NCI-H146 (cell line): ENCODE measurements around the gene BICD1.
A peak's percentile ranks its signal among the peaks of the same experiment; 100 is the strongest.

Experiments
- DNase-seq: peaks from one replicate; lab custom pipeline; 2025; lab: John Stamatoyannopoulos, UW

Gene BICD1

DNA sequence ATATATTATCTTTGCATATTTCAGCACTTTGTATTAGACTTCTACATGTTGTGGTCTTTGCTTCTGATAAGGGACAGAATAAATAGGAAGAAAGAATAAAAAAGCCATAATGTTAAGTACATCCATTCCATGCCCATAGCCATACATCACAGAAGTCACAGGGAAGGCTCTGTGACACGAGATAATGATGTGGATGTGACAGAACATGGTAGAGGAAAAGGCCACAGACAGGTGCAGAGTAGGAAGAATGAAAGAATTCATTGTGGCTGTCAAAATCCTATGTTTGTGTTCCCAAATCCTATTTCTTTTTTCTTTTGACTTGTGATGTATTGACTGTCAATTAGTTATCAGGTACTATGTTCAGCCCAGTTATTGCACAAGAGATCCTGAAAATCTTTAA lies 38.4 kb downstream of the BICD1 start:
- DNase-seq = no peak

- no peak for DNase-seq
Measured at GRCh38 chr12:32146074-32146873, 39.6 kb downstream of the BICD1 start.

- no peak for DNase-seq
Measured at GRCh38 chr12:32148372-32148771, 41.7 kb downstream of the BICD1 start.

- DNase-seq = no peak
Measured at GRCh38 chr12:32149489-32149888, 42.8 kb downstream of the BICD1 start.

- no peak for DNase-seq
Measured at GRCh38 chr12:32151086-32151485, 44.4 kb downstream of the BICD1 start.

DNA sequence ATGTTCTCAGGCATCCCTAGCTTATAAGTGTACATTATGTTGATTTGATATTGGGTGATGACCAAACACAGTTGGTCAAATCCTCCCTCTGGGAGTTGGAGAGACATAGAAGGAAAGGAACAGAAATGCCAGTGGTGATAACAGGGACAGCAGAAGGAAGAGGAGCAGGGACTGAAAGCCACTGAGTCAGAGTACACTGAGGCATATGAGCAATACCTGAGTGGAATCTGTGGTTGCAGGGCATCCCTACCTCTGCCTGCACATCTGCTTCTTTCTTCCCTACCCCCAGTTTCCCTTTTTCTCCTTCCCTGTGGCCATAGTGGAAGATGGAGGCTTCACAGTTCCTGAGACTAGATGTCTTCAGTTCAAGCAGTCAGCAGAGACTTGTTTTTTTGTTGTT lies 44.9 kb downstream of the BICD1 start:
- DNase-seq = no peak

DNA sequence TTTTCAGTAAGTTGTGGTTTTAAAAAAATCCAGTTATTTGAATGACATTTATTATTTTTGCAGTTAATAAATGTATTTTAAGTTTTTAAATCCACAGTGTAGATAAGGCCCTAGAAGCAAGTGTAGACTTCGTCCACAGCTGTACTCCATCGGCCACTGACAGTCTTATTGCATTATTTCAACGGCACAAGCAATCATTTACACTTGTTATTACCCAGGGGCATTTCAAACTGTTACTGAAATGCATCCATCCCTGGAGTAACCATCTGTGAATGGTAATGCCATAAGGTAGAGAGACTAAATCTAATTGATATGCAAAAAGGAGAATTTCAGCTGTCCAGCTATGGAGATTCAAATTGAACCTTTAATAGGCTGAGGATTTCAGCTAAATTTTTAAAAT lies 48.4 kb downstream of the BICD1 start:
- no peak for DNase-seq

GRCh38 chr12:32155961-32156529 lies 49.4 kb downstream of the BICD1 start:
- peak; percentile 70 for DNase-seq

GRCh38 chr12:32158525-32158924 lies 51.9 kb downstream of the BICD1 start:
- no peak for DNase-seq

DNA sequence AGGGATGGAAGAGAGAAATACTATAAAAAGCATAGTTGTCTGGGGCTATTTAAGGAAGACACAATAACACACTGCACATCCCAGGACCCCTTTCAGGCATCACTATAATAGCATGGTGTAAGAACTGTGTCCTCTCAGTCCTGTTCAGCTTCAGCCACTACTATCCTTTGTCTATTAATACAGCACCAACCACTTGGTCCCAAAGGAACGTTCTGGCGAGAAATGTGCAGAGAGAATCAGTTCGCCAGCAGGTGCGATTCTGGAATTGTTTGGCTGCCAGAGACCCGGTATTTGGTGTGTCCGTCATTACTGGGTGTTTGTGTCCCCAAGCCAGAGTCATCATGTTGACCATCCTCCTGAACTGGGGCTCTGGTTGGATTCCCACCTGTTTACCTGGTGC lies 52.7 kb downstream of the BICD1 start:
- no peak for DNase-seq

- no peak for DNase-seq
Measured at GRCh38 chr12:32159925-32160324, 53.3 kb downstream of the BICD1 start.

GRCh38 chr12:32161058-32161457 lies 54.4 kb downstream of the BICD1 start:
- peak; percentile 8 for DNase-seq

GRCh38 chr12:32163596-32163995 lies 56.9 kb downstream of the BICD1 start:
- no peak for DNase-seq

- no peak for DNase-seq
Measured at GRCh38 chr12:32166510-32166909, 59.9 kb downstream of the BICD1 start.

DNA sequence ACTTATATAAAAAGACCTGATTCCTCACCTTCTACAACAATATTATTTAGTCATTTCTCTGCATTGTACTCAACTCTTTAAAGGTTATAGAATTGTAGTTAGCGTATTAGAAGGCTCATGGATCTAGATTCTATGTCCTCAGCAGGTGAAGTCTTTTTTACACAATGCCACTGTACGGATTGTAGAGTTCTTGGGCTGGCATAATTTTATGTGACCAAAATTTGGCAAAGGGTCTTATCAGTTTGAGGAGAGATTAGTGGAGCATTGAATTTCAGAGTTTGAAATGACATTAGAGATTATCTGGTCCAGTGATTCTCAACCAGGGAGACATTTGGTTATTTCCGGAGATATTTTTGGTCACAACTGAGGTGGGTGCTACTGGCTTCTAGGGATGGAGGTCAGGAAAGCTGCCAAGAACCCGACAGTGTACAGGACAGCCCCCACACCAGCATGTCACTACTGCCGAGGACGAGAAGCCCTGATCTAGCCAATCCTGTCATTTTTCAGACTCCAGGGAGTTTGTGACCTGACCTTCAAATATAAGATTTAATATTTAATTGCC lies 63.9 kb downstream of the BICD1 start:
- no peak for DNase-seq

DNA sequence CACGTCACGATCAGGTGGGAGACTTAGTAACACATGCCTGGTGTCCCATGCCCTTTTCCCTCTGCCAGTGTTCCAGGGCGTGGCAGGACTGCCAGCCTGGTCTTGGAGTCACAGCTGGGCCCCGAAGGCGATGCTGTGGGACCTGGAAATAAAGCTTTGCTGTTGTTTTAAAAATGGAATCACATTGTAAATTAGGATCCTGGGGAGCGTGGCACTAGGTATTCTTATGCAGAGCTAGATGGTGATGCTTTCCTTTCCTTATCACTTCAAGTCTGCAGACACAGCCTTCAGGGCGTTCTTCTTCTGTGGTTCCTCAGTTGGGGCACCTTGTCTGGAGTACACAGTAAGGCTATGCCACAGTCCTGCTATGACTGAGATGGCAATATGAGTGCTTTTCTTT lies 64.6 kb downstream of the BICD1 start:
- no peak for DNase-seq

- no peak for DNase-seq
Measured at GRCh38 chr12:32176606-32177005, 70.0 kb downstream of the BICD1 start.

DNA sequence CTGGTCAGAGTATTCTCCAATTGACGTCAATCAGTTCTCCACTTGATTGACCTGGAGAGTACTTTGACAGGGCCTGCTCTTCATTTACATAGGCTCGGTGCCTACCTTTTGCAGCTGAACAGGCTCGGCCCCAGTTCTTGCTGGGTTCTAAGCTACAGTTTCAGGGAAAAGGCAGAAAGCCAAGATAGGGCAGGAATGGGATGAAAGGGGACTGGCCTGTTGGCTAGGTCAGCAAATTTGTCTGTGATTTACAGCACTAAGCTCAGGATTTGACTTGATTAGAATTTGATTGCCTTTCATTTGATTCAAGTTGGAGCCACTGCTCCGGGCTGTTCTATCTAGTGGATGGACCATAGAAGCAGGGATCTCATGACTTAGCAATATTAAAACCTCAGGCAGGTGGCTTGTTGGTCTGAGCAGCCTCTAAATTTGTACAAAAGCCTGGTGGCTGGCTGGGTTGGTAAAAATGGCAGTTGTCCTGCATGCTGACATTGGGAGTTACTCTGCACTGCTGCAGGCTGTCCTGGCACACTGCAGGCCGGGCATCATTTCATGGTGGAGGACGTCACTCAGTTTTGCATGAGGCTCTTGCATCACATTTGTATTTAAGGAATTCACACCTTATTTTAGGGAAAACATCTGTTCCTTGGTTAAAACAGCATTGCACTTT lies 71.8 kb downstream of the BICD1 start:
- DNase-seq = no peak

- DNase-seq = no peak
Measured at GRCh38 chr12:32179011-32179395, 72.4 kb downstream of the BICD1 start.

- DNase-seq = peak; percentile 7
Measured at GRCh38 chr12:32181498-32182175, 75.0 kb downstream of the BICD1 start.

- peak; percentile 15 for DNase-seq
Measured at GRCh38 chr12:32183650-32184049, 77.0 kb downstream of the BICD1 start.

DNA sequence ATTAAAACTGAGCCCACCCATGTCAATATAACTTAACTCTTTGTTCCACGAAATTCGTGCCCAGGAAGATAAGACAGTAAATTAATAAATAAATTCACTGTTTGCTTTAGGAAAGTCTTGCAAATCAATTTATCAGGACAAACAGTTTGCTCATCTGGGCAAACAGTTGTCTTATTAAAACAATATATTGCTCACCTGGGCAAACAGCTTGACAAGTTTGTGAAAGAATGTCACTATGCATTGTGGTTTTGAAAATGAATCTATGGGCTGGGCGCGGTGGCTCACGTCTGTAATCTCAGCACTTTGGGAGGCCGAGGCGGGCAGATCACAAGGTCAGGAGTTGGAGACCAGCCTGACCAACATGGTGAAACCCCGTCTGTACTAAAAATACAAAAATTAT lies 80.5 kb downstream of the BICD1 start:
- DNase-seq = peak; percentile 33
